Endothelial cell (in vitro differentiated cells): Measurements from ENCODE around the gene CHST2. TPM values are rescaled to one million over a fixed set of nuclear protein-coding genes. Genes with fewer than 3 reads are reported as not detected.
A peak's percentile ranks its signal among the peaks of the same experiment; 100 is the strongest.

Experiments used
- DNase-seq: peaks from one replicate; pipeline ENCODE4 v3.0.0; 2021; ENCODE audit warnings: low spot score
- H3K27ac Mint-ChIP-seq: one replicate; pipeline ENCODE4 v1.8.0; 2021; ENCODE audit warnings: mixed read lengths, inconsistent platforms; ENCODE audit not compliant: unreplicated experiment
- H3K27me3 Mint-ChIP-seq: one replicate; pipeline ENCODE4 v1.8.0; 2021; ENCODE audit warnings: mild to moderate bottlenecking, moderate library complexity, mixed read lengths, inconsistent platforms; ENCODE audit not compliant: unreplicated experiment
- H3K36me3 Mint-ChIP-seq: one replicate; pipeline ENCODE4 v1.8.0; 2021; ENCODE audit warnings: mild to moderate bottlenecking, low read depth, mixed read lengths, inconsistent platforms; ENCODE audit not compliant: unreplicated experiment
- H3K4me1 Mint-ChIP-seq: one replicate; pipeline ENCODE4 v1.8.0; 2021; ENCODE audit warnings: mild to moderate bottlenecking, mixed read lengths, inconsistent platforms; ENCODE audit not compliant: unreplicated experiment
- H3K4me3 Mint-ChIP-seq: one replicate; pipeline ENCODE4 v1.8.0; 2021; ENCODE audit warnings: mild to moderate bottlenecking, mixed read lengths, inconsistent platforms; ENCODE audit not compliant: unreplicated experiment
- H3K9me3 Mint-ChIP-seq: one replicate; pipeline ENCODE4 v1.8.0; 2021; ENCODE audit warnings: mixed read lengths, inconsistent platforms; ENCODE audit not compliant: unreplicated experiment
- total RNA-seq: library from RNA; stranded (reverse); fragmentation: NEBNext Ultra II Directional; extraction: Animal tissue kit (Norgen Biotek cat#: 25700); gene quantifications from one replicate; pipeline ENCODE4 v1.2.1, GENCODE V29; 2021; ENCODE audit not compliant: unreplicated experiment
- TF ChIP-seq, protein P1 (sequence below): fragments of 200-600 bp; sonication (generic); IDR thresholded peaks from one replicate; pipeline ENCODE4 v1.5.0; 2021; ENCODE audit warnings: antibody characterized with exemption; ENCODE audit not compliant: unreplicated experiment

Gene CHST2
- total RNA-seq, 1 donor from 2014 or later: 12.9 TPM

DNA sequence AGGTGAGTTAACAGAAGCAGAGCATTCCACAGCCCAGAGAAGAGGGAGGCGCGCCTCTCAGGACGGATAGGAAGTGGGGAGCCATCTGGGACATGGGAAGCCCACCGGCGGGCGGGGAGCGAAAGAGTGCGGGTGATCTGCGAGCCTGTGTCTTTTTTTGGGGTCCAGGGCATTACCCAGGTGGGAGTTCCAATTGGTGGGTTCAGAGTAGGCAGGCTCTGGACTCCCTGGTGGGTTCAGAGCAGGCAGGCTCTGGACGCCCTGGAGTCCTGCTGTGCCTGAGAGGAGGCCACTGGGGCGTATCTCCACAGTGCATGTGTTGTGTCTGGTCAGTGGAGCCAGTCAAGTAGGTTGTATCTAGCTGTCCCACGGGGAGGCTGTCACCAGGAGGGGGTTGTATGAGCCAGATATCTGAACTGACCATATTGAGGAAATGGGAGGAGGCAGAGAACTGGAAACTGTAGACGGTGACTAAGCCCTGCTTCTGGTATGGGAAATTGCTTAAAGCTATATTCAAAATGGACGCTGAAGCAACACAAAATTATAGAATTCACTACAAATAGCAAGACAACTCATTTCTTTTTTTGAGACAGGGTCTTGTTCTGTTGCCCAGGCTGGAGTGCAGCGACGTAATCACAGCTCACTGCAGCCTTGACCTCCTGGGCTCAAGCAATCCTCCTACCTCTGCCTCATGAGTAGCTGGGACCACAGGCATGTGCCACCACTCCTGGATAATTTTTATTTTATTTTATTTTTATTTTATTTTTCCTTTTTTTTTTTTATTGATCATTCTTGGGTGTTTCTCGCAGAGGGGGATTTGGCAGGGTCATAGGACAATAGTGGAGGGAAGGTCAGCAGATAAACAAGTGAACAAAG, 34.5 kb upstream of the CHST2 start:
- TF ChIP-seq, protein P1, sequence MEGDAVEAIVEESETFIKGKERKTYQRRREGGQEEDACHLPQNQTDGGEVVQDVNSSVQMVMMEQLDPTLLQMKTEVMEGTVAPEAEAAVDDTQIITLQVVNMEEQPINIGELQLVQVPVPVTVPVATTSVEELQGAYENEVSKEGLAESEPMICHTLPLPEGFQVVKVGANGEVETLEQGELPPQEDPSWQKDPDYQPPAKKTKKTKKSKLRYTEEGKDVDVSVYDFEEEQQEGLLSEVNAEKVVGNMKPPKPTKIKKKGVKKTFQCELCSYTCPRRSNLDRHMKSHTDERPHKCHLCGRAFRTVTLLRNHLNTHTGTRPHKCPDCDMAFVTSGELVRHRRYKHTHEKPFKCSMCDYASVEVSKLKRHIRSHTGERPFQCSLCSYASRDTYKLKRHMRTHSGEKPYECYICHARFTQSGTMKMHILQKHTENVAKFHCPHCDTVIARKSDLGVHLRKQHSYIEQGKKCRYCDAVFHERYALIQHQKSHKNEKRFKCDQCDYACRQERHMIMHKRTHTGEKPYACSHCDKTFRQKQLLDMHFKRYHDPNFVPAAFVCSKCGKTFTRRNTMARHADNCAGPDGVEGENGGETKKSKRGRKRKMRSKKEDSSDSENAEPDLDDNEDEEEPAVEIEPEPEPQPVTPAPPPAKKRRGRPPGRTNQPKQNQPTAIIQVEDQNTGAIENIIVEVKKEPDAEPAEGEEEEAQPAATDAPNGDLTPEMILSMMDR: no peak
- no peak for DNase-seq
- Mint-ChIP-seq H3K27ac (no peak overlapping the region), H3K4me1 (no peaks in the 10 kb centered on the region), H3K27me3 (peaks cover 12% of the 10 kb centered on the region), H3K4me3 (peak overlapping the region; percentile 57), H3K36me3 (peaks cover 7% of the 10 kb centered on the region), H3K9me3 (peaks cover 4% of the 10 kb centered on the region)

DNA sequence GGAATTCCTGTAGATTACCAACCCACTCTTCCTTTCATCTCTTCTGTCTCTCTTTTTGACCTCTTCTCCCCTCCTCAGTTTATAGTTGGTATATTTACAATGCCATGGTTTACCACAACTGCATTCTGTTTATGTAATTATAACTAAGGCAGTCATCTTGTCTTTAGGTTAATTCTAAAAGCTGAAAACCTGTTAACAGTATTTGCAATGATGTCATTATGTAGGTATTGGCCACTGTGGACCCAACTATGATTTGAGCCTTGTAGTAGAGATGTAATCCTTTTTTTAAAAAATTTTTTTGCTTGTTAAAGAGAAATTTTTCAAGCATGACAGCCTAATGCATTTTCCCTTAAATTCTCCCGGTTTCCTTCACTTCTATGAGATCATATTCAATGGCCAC, 30.7 kb upstream of the CHST2 start:
- Mint-ChIP-seq H3K36me3 (peaks cover 7% of the 10 kb centered on the region), H3K4me1 (no peaks in the 10 kb centered on the region), H3K27me3 (peaks cover 7% of the 10 kb centered on the region), H3K4me3 (no peak overlapping the region), H3K9me3 (peaks cover 4% of the 10 kb centered on the region), H3K27ac (no peak overlapping the region)
- TF ChIP-seq, protein P1: no peak
- no peak for DNase-seq

DNA sequence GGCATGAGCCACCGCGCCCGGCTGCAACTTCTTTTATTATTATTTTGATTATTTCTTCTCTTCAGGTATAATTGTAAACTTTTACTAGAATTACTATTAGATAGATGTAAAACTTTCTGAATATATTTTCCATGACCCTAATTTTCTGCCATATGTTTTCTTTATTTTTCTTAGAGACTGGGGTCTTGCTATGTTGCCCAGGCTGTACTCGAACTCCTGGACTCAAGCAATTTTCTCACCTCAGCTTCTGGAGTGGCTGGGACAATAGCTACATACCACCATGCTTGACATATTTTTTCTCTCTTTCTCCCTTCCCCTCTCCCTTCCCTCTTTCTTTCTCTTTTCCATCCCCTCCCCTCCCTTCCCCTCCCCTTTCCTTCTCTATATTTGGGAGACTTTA, 29.6 kb upstream of the CHST2 start:
- Mint-ChIP-seq H3K27me3 (peaks cover 2% of the 10 kb centered on the region), H3K27ac (no peak overlapping the region), H3K36me3 (peaks cover 1% of the 10 kb centered on the region), H3K4me1 (no peaks in the 10 kb centered on the region), H3K4me3 (no peak overlapping the region), H3K9me3 (no peaks in the 10 kb centered on the region)
- no peak for DNase-seq
- TF ChIP-seq, protein P1: no peak

DNA sequence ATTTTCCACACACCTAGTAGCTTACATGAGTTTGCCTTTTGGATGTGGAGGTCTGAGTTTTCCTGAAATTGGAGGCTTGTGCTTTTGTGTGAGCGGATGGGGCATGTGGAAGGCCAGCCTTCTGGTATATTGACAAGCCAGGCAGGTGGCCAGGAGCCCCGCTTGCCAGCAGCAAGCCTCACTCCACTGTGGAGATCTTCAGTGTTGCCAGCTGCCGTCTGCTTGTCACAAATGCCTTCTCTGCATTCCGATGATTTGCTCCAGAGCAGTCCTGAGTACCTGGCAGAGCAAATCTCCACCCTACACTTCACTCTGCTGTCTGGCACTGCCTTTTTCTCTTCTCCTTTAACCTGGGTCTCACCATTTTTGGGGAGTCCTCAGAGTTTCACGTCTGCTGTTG, 29.1 kb upstream of the CHST2 start:
- Mint-ChIP-seq H3K27me3 (peaks cover 2% of the 10 kb centered on the region), H3K4me3 (no peak overlapping the region), H3K9me3 (no peaks in the 10 kb centered on the region), H3K27ac (no peak overlapping the region), H3K36me3 (no peaks in the 10 kb centered on the region), H3K4me1 (no peaks in the 10 kb centered on the region)
- TF ChIP-seq, protein P1: no peak
- DNase-seq: no peak
